ENCODE measurements around the gene USO1. TPM values are rescaled to one million over a fixed set of nuclear protein-coding genes. Genes with fewer than 3 reads are reported as not detected.

Gene USO1
- total RNA-seq, 1 donor from 2014 or later, result 48.5 TPM

GRCh38 chr4:75858721-75859120, 134.3 kb downstream of the USO1 start:
- TF ChIP-seq CTCF (IDR thresholded peaks at IDR 0.05; ENCODE audit: unreplicated experiment), result no peak
- Mint-ChIP-seq H3K4me1 (ENCODE audit: unreplicated experiment) (no peaks in the 10 kb centered on the region), H3K9me3 (ENCODE audit: unreplicated experiment) (no peaks in the 10 kb centered on the region), H3K36me3 (ENCODE audit: low read depth, unreplicated experiment) (no peaks in the 10 kb centered on the region), H3K4me3 (ENCODE audit: unreplicated experiment) (no peak overlapping the region), H3K27me3 (ENCODE audit: unreplicated experiment) (peaks cover 6% of the 10 kb centered on the region), H3K27ac (ENCODE audit: unreplicated experiment) (no peak overlapping the region)
- DNase-seq (ENCODE audit: low spot score), result no peak

DNA sequence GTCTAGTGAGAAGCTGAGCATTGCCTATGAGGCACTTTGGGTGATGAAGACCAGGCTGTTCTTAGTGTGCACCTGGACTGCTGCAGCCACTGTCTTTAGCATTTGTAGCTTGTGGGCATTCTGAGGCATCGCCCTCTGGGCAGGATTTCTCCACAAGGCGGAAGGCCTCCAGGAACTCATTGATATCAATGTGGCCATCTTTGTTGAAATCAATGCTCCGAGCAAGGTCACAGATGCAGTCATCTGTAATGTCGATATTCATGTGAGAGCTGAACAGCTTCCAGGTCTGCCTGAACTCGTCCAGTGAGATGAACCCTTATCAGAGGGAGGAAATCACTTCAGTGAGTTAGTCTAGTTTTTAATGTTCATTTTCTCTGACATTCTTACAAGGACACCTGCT, 136.2 kb downstream of the USO1 start:
- no peak for TF ChIP-seq CTCF (IDR thresholded peaks at IDR 0.05; ENCODE audit: unreplicated experiment)
- Mint-ChIP-seq H3K9me3 (ENCODE audit: unreplicated experiment) (no peaks in the 10 kb centered on the region), H3K27ac (ENCODE audit: unreplicated experiment) (no peak overlapping the region), H3K4me3 (ENCODE audit: unreplicated experiment) (no peak overlapping the region), H3K36me3 (ENCODE audit: low read depth, unreplicated experiment) (no peaks in the 10 kb centered on the region), H3K4me1 (ENCODE audit: unreplicated experiment) (no peaks in the 10 kb centered on the region), H3K27me3 (ENCODE audit: unreplicated experiment) (peaks cover 5% of the 10 kb centered on the region)
- DNase-seq (ENCODE audit: low spot score), result no peak

Other genes starting within 250 kb of the USO1 start
- 40.7 TPM for gene RCHY1, start 210.2 kb upstream of the USO1 start, total RNA-seq (ENCODE audit: unreplicated experiment)
- gene THAP6, start 210.1 kb upstream of the USO1 start, total RNA-seq (ENCODE audit: unreplicated experiment), result 7.3 TPM
- not detected for gene ODAPH, start 168.5 kb upstream of the USO1 start, total RNA-seq (ENCODE audit: unreplicated experiment)
- gene CDKL2, start 94.0 kb upstream of the USO1 start, total RNA-seq (ENCODE audit: unreplicated experiment), result 0.82 TPM
- gene G3BP2, start 51.2 kb upstream of the USO1 start, total RNA-seq (ENCODE audit: unreplicated experiment), result 209 TPM
- gene PPEF2, start 177.9 kb downstream of the USO1 start, total RNA-seq (ENCODE audit: unreplicated experiment), result not detected
- gene NAAA, start 216.4 kb downstream of the USO1 start, total RNA-seq (ENCODE audit: unreplicated experiment), result 4.0 TPM

All from endothelial cell (in vitro differentiated cells).